Mesenchymal stem cell (in vitro differentiated cells and primary cell): Measurements from ENCODE around the gene LIMK2.
"Not testable (repeated sequence)": the region's sequence is repeated elsewhere in the genome, so short reads cannot be mapped to it uniquely, and the experiment has no call there.

Experiments used
- DNase-seq: peaks from one replicate; pipeline ENCODE4 v3.0.0-alpha.2; 2013
- H2AFZ ChIP-seq: one replicate; pipeline ENCODE4 v1.6.1; 2013; ENCODE audit warnings: low read depth, mild to moderate bottlenecking, control low read depth, inconsistent platforms, low read length, moderate library complexity
- H2AK5ac ChIP-seq: 2 replicates; pipeline ENCODE4 v1.6.1; 2013; ENCODE audit warnings: low read length, moderate library complexity, mild to moderate bottlenecking, inconsistent platforms; ENCODE audit not compliant: severe bottlenecking
- H2BK120ac ChIP-seq: one replicate; pipeline ENCODE4 v1.6.1; 2013; ENCODE audit warnings: low read depth, mild to moderate bottlenecking, inconsistent platforms, low read length, moderate library complexity
- H2BK12ac ChIP-seq, 2 experiments: one replicate each; pipeline ENCODE4 v1.6.1; 2013; ENCODE audit warnings: inconsistent platforms in 2 of 2, low read length in 2 of 2, mild to moderate bottlenecking in 2 of 2, moderate library complexity in 2 of 2, control low read depth in 1 of 2
- H2BK15ac ChIP-seq: one replicate; pipeline ENCODE4 v1.6.1; 2013; ENCODE audit warnings: mild to moderate bottlenecking, low read depth, inconsistent platforms; ENCODE audit not compliant: poor library complexity, severe bottlenecking
- H2BK5ac ChIP-seq: 2 replicates; pipeline ENCODE4 v1.6.1; 2013; ENCODE audit warnings: low read depth, mild to moderate bottlenecking, low read length, control low read depth, inconsistent platforms; ENCODE audit not compliant: poor library complexity, severe bottlenecking
- H3K14ac ChIP-seq, 2 experiments: one replicate each; pipeline ENCODE4 v1.6.1; 2013; ENCODE audit warnings: inconsistent platforms in 2 of 2, low read length in 2 of 2, control low read depth in 1 of 2, mild to moderate bottlenecking in 1 of 2, moderate library complexity in 1 of 2
- H3K18ac ChIP-seq, 2 experiments: one replicate each; pipeline ENCODE4 v1.6.1; 2013; ENCODE audit warnings: inconsistent platforms in 2 of 2, low read length in 2 of 2, control low read depth in 1 of 2, low read depth in 1 of 2, mild to moderate bottlenecking in 1 of 2
- H3K23ac ChIP-seq, 2 experiments: one replicate each; pipeline ENCODE4 v1.6.1; 2013; ENCODE audit warnings: inconsistent platforms in 2 of 2, low read length in 2 of 2, mild to moderate bottlenecking in 2 of 2, moderate library complexity in 2 of 2, control low read depth in 1 of 2
- H3K27ac ChIP-seq: 2 replicates; pipeline ENCODE4 v1.5.1; 2013; ENCODE audit warnings: mild to moderate bottlenecking, moderate library complexity, low read length, control low read depth, inconsistent platforms; ENCODE audit not compliant: poor library complexity, severe bottlenecking
- H3K27me3 ChIP-seq, 2 experiments: 2 replicates each; pipeline versions ENCODE4 v1.6.1 to v1.7.0; 2013; ENCODE audit warnings: low read length in 2 of 2, mild to moderate bottlenecking in 2 of 2, moderate library complexity in 2 of 2, control low read depth in 1 of 2, inconsistent platforms in 1 of 2; ENCODE audit not compliant: control insufficient read depth in 1 of 2, insufficient read depth in 1 of 2
- H3K36me3 ChIP-seq, 2 experiments: 2 replicates each; pipeline versions ENCODE4 v1.6.1 to v1.7.0; 2013; ENCODE audit warnings: low read length in 2 of 2, control low read depth in 1 of 2, inconsistent platforms in 1 of 2, low read depth in 1 of 2, mild to moderate bottlenecking in 1 of 2; ENCODE audit not compliant: insufficient read depth in 2 of 2, control insufficient read depth in 1 of 2
- H3K4ac ChIP-seq, 2 experiments: one replicate each; pipeline ENCODE4 v1.6.1; 2013; ENCODE audit warnings: inconsistent platforms in 2 of 2, low read length in 2 of 2, mild to moderate bottlenecking in 2 of 2, moderate library complexity in 2 of 2, control low read depth in 1 of 2, low read depth in 1 of 2
- H3K4me1 ChIP-seq: 2 replicates; pipeline ENCODE4 v1.6.1; 2013; ENCODE audit warnings: low read depth, low read length, control low read depth; ENCODE audit not compliant: control insufficient read depth, insufficient read depth
- H3K4me2 ChIP-seq: 2 replicates; pipeline ENCODE4 v1.6.1; 2013; ENCODE audit warnings: low read length, mild to moderate bottlenecking, inconsistent platforms; ENCODE audit not compliant: poor library complexity, severe bottlenecking
- H3K4me3 ChIP-seq, 2 experiments: 2 replicates each; pipeline versions ENCODE4 v1.5.1 to v1.7.0; 2013; ENCODE audit warnings: low read length in 2 of 2, mild to moderate bottlenecking in 2 of 2, control low read depth in 1 of 2, low read depth in 1 of 2; ENCODE audit not compliant: insufficient read depth in 1 of 2
- H3K79me1 ChIP-seq: replicated peaks from 2 replicates; pipeline ENCODE4 v1.6.1; 2013; ENCODE audit warnings: mild to moderate bottlenecking, control low read depth, low read length, inconsistent platforms; ENCODE audit not compliant: poor library complexity, severe bottlenecking
- H3K9ac ChIP-seq: 2 replicates; pipeline ENCODE4 v1.7.0; 2013; ENCODE audit warnings: mild to moderate bottlenecking, low read length, moderate library complexity
- H3K9me3 ChIP-seq: 2 replicates; pipeline ENCODE4 v1.7.0; 2013; ENCODE audit warnings: mild to moderate bottlenecking, low read length; ENCODE audit not compliant: control insufficient read depth
- H4K8ac ChIP-seq: one replicate; pipeline ENCODE4 v1.6.1; 2013; ENCODE audit warnings: inconsistent platforms, mild to moderate bottlenecking, low read length, moderate library complexity
- H4K91ac ChIP-seq: one replicate; pipeline ENCODE4 v1.6.1; 2013; ENCODE audit warnings: mild to moderate bottlenecking, low read length, inconsistent platforms
- WGBS: methylation state at CpG from one replicate; pipeline ENCODE4 v1.1.7; 2013; ENCODE audit warnings: mixed read lengths; 5-methylcytosine and 5-hydroxymethylcytosine counted together

The LIMK2 gene

GRCh38 chr22:31244046-31244942 lies 32.2 kb downstream of the LIMK2 start:
- 31% methylated on average over 7 of the region's 9 CpGs for WGBS
- Histone ChIP-seq H3K27me3 (no peaks in the 10 kb centered on the region), H3K9me3 (no peaks in the 10 kb centered on the region), H3K9ac (peak overlapping the region; percentile 1), H3K18ac (peak overlapping the region; percentile 6 to 81), H3K14ac (no peak overlapping the region), H3K4ac (peak overlapping the region; percentile 32 to 52), H3K4me1 (peaks cover 31% of the 10 kb centered on the region), H3K36me3 (no peaks in the 10 kb centered on the region), H2BK12ac (peak overlapping the region; percentile 22 to 57), H4K91ac (no peak overlapping the region), H3K27ac (peak overlapping the region; percentile 86), H2BK120ac (peak overlapping the region; percentile 84), H2BK5ac (peak overlapping the region; percentile 92), H3K79me1 (peaks cover 10% of the 10 kb centered on the region), H4K8ac (peak overlapping the region; percentile 1), H2AK5ac (peak overlapping the region; percentile 97), H2AFZ (no peak overlapping the region), H3K23ac (no peak overlapping the region), H3K4me3 (no peak overlapping the region), H2BK15ac (no peak overlapping the region), H3K4me2 (peak overlapping the region; percentile 14)
- DNase-seq: peak; percentile 94

DNA sequence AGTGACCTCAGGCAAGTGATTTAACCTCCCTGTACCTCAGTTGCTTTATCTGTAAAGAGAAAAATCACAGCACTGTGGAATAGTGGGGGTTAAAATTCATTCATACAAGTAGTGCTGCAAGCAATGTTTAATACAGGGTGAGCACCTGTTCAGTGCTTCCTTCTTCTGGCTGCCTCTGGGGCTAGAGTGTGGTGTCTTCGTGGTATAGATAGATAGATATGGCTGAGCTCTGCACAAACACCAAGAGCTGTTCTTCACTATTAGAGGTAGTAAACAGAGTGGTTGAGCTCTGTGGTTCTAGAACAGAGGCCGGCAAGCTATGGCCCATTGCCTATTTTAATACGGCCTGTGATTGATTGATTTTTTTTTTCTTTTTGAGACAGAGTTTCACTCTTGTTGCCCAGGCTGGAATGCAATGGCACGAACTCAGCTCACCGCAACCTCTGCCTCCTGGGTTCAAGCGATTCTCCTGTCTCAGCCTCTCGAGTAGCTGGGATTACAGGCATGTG lies 32.9 kb downstream of the LIMK2 start:
- H3K27ac ChIP-seq: peak overlapping the region; percentile 86
- H4K8ac ChIP-seq: no peak overlapping the region
- no peak overlapping the region for H3K9ac ChIP-seq
- peak overlapping the region; percentile 71 for H2AK5ac ChIP-seq
- H2BK12ac ChIP-seq: peak overlapping the region; percentile 7 to 51
- no peaks in the 10 kb centered on the region for H3K36me3 ChIP-seq
- no peak overlapping the region for H3K4me3 ChIP-seq
- H3K9me3 ChIP-seq: no peaks in the 10 kb centered on the region
- H4K91ac ChIP-seq: no peak overlapping the region
- no peak overlapping the region for H3K4ac ChIP-seq
- H2AFZ ChIP-seq: no peak overlapping the region
- H3K79me1 ChIP-seq: peaks cover 10% of the 10 kb centered on the region
- no peak overlapping the region for H2BK120ac ChIP-seq
- peaks cover 34% of the 10 kb centered on the region for H3K4me1 ChIP-seq
- 97% methylated on average over 7 of the region's 7 CpGs for WGBS
- no peaks in the 10 kb centered on the region for H3K27me3 ChIP-seq
- H2BK15ac ChIP-seq: no peak overlapping the region
- H2BK5ac ChIP-seq: no peak overlapping the region
- H3K18ac ChIP-seq: peak overlapping the region; percentile 6 to 63
- no peak for DNase-seq
- no peak overlapping the region for H3K4me2 ChIP-seq
- H3K14ac ChIP-seq: no peak overlapping the region
- H3K23ac ChIP-seq: no peak overlapping the region

DNA sequence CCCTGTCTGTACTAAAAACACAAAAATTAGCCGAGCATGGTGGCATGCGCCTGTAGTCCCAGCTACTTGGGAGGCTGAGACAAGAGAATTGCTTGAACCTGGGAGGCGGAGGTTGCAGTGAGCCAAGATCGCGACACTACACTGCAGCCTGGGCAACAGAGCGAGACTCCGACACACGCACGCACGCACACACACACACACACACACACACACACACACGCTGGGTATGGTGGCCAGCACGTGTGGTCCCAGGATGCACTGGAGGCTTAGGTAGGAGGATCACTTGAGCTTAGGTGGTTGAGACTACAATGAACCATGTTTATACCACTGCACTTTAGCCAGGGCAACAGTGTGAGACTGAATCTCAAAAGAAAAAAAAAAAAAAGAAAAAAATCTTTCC lies 33.9 kb downstream of the LIMK2 start:
- not testable (repeated sequence) for H4K91ac ChIP-seq, H3K27ac ChIP-seq, H2BK5ac ChIP-seq, H3K4me3 ChIP-seq, H3K14ac ChIP-seq, H4K8ac ChIP-seq, H3K4ac ChIP-seq, H3K23ac ChIP-seq, H3K27me3 ChIP-seq, H3K9ac ChIP-seq, H2AK5ac ChIP-seq, H3K4me2 ChIP-seq, H3K9me3 ChIP-seq, H2BK120ac ChIP-seq, H3K36me3 ChIP-seq, H2AFZ ChIP-seq, DNase-seq
- Histone ChIP-seq H2BK12ac (peak overlapping the region in 1 of 2 experiments; percentile 2), H3K4me1 (peaks cover 37% of the 10 kb centered on the region), H3K18ac (peak overlapping the region in 1 of 2 experiments; percentile 41), H3K79me1 (peaks cover 16% of the 10 kb centered on the region), H2BK15ac (peak overlapping the region; percentile 60)
- no CpG with 5 or more reads among the region's 12 CpGs for WGBS

- no peak overlapping the region for H4K91ac ChIP-seq
These were observed 34.6 kb downstream of the LIMK2 start for GRCh38 chr22:31246687-31247086.

More at GRCh38 chr22:31246687-31247086, 34.6 kb downstream of the LIMK2 start:
- Histone ChIP-seq H3K9ac (no peak overlapping the region), H2AFZ (no peak overlapping the region), H2BK12ac (peak overlapping the region; percentile 43 to 58), H4K8ac (no peak overlapping the region), H3K18ac (no peak overlapping the region), H3K27ac (no peak overlapping the region), H3K14ac (no peak overlapping the region), H3K4ac (no peak overlapping the region), H3K23ac (no peak overlapping the region), H3K4me2 (no peak overlapping the region), H3K36me3 (no peaks in the 10 kb centered on the region), H2BK15ac (no peak overlapping the region), H2AK5ac (peak overlapping the region; percentile 55), H3K27me3 (no peaks in the 10 kb centered on the region), H2BK5ac (no peak overlapping the region), H3K79me1 (peaks cover 16% of the 10 kb centered on the region), H3K4me3 (no peak overlapping the region), H2BK120ac (no peak overlapping the region), H3K4me1 (peaks cover 33% of the 10 kb centered on the region), H3K9me3 (no peaks in the 10 kb centered on the region)
- 80% methylated on average over 2 of the region's 2 CpGs for WGBS
- no peak for DNase-seq
